GM18508 (cell line): ENCODE data around the gene AMZ1.
"Not testable (repeated sequence)": the region's sequence is repeated elsewhere in the genome, so short reads cannot be mapped to it uniquely, and the experiment has no call there.

Experiments used
- ATAC-seq: cut with Tn5 transposase; IDR thresholded peaks from one replicate; pipeline ENCODE4 v1.9.1; 2021; ENCODE audit warnings: moderate number of reproducible peaks; ENCODE audit not compliant: insufficient read depth, unreplicated experiment

AMZ1 gene

DNA sequence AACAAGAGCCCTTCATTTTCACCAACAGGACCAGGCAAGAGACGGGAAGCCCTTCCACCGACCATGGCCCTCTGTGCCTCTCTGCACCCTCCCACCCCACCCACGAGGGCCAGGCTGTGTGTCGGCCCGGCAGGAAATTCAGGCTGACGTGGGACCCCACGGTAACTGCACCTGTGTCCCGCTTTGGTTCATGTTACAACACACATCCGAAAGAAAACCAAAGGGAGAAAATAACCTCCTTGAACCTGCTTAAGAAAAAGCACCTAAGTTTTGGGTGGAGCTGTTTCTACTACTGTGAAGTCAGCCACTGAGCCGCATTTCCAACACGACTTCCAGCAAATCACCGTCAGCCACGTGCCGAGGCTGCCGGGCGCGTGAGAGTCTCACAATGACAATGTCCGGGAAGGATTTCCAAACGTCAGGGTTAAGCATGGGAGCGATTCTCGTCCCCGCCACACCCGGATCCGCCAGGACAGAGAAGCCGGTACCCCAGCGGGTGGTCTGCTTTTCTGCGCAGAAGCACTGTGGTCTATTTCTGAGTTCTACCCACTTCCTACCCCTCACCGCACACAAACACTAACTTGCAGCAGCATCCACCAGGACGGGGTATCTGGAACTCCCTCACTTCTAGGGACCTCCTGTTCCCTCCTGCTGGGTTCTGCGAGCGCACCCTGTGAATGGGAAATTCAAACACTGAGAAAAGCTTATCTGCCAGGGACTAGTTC lies 36.6 kb downstream of the AMZ1 start:
- no peak for ATAC-seq

DNA sequence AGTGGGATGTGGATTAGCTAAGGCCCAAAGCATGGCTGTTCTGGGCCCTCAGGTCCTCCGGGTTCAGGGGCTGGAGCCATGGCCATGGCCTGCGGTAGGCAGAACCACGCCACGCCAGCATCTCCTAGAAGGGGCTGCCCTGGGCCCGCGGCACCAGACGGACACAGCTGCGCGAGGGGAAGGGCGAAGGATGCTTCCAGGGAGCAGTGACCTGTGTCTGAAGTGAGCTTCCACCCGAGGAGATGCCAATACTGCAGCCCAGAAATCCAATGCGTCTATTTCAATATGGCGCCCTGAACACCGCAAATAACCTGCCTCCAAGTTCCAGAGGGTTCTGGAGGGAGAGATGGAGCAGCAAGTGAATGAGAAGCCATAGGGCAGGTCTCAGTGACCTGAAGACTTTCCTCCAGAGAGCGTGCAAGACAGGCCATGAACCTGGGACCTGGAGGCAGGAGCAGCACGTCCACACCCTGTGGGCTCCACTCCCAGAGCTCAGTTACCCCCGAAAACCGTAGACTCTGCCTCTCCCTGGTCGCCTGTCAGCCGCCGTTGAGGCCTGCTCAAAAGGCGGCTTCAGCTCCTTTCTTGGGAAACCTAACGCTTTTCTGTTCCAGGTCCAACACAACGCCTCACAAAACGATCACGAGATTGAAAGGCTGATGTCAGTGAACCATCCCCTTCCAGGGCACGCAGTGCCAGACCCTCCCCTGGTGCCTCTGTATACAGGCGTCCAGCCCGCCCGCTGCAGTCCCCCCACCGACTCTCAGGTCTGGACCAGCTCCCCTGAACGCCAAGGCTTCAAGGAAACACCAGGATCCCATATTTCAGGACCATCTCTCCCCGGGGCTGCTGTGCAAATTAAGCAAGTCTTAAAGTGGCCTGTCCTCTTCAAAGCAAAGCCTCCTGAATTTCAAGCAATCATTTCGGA lies 37.4 kb downstream of the AMZ1 start:
- ATAC-seq, result no peak

DNA sequence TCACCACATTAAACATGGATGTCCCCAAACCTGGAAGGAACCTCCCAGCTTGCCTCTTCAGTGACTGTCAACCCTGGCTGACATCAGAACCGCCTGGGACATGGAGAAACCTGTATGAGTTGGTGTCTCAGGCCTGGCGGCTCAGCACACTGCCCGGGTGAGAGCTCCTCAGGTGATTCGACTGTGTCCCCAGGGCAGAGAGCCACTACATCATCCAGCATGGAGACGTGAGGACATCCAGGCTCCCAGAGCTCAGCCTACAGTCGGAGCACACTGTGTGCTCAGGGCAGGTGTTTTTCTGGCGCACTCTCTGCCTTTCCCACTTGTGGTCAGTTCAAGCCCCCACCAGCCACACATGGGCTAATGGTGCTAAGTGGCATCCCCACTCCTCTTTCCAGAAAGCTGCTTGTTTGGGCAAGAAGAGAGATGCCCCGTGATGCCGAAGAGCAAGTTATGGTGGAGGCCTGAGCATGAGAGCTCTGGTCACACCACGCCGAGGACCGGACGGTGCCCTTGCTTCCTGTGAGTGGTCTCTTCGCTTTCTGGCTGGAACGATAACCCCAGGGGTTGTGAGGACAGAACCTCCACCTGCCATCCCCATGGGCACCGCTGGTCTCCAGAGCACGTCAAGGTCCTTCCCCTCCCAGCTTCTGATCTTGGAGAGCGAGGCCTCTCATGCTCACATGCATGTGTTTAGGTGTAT lies 38.5 kb downstream of the AMZ1 start:
- no peak for ATAC-seq

GRCh38 chr7:2727206-2727605 lies 39.2 kb downstream of the AMZ1 start:
- ATAC-seq, result not testable (repeated sequence)

- ATAC-seq, result no peak
Measured at GRCh38 chr7:2728316-2729030, 40.5 kb downstream of the AMZ1 start.

GRCh38 chr7:2729031-2729892 lies 41.3 kb downstream of the AMZ1 start:
- ATAC-seq, result no peak

- no peak for ATAC-seq
Measured at GRCh38 chr7:2729893-2730716, 42.1 kb downstream of the AMZ1 start.

GRCh38 chr7:2730846-2731770 lies 43.1 kb downstream of the AMZ1 start:
- no peak for ATAC-seq

GRCh38 chr7:2732388-2732787 lies 44.4 kb downstream of the AMZ1 start:
- ATAC-seq, result no peak

DNA sequence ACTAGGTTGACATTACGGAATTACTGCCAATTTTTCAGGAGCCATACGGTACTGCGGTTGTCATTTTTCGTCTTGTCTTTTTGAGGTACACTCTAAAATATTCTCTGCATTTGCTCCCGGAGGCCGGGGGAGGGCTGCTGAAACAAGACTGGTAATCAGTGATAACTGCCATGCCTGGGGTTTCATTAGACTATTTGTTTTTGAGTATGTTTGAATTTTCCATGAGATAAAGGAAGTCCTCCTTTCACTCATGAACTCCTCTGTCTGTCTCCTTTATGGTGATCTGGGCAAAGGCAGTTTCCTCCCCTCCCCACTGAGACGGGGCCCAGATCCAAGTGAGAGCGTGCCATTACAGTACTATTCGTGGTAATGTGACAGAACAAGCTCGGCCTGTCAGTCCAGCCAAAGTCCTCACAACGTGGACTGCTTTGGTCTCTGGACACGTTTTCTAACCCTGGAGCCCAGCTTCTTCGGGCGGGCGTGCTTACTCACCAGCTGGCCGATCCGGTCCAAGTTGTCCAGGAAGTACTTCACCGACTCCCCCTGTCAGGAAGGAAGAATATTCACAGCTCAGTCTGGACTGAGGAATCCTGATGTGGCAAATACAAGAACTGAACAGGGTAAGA lies 45.1 kb downstream of the AMZ1 start:
- ATAC-seq, result no peak

GRCh38 chr7:2734084-2734686 lies 46.2 kb downstream of the AMZ1 start:
- no peak for ATAC-seq

- no peak for ATAC-seq
Measured at GRCh38 chr7:2734751-2735571, 47.0 kb downstream of the AMZ1 start.

GRCh38 chr7:2735744-2736143 lies 47.7 kb downstream of the AMZ1 start:
- ATAC-seq, result no peak

DNA sequence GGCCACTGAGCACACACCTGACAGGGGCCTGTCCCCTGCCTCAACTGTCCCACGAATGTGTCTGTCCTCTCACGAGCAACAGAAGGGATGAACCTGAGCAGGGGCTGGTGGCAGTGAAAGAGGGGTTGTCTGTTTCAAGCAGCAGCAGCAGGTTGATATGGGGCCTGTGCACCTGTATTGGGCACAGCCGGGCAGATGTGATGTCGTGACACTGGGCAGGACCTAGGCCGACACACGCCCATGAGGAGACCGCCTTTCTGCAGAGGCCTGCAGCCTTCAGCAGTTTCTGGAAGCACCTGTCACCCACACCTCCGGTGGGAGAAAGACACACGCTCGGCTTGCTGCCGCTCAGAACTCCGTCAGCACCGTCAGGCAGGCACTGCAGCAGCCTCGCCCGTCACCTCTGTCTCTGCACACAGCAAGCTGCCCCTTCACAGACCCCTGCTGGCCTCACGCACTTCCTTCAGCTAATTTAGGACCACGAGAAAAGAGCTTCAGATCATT lies 48.5 kb downstream of the AMZ1 start:
- ATAC-seq, result no peak

DNA sequence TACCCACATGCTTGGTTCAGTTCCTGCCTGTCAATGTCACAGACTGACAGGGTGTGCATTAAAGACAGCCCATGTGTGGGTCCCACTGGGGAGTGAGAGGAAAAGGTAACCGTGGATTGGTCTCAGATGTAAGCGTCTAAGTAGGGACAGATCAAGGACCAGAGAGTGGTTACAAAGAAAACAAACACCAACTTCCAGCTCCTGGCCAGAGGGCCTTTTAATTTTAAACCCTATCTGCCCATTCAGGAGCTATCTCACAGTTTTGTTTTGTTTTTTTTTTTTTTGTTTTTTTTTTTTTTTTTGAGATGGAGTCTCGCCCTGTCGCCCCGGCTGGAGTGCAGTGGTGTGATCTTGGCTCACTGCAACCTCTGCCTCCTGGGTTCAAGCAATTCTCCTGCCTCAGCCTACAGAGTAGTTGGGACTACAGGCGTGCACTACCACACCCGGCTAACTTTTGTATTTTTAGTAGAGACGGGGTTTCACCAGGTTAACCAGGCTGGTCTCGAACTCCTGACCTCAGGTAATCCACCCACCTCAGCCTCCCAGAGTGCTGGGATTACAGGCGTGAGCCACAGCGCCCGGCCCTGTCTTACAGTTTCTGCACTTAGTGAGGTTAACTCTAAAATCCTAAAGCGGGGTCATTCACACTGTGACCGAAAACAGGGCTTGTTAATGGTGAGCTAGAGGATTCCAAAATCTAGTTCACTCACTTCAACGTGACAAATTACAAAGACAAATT lies 49.2 kb downstream of the AMZ1 start:
- not testable (repeated sequence) for ATAC-seq
